WERI-Rb-1 (cell line): Measurements from ENCODE around the gene CLCNKA.
A peak's percentile ranks its signal among the peaks of the same experiment; 100 is the strongest.

Experiments used
- DNase-seq: peaks from one replicate; pipeline ENCODE4 v3.0.0-alpha.2; 2020
- H3K27ac ChIP-seq: fragments of 250-450 bp; sonication (Bioruptor Pico); 2 replicates; pipeline ENCODE4 v1.5.1; 2020; ENCODE audit warnings: mild to moderate bottlenecking, moderate library complexity
- H3K27me3 ChIP-seq: fragments of 250-450 bp; sonication (Bioruptor Pico); 2 replicates; pipeline ENCODE4 v1.5.1; 2021; ENCODE audit warnings: mild to moderate bottlenecking, low read depth, moderate library complexity; ENCODE audit not compliant: insufficient read depth, severe bottlenecking
- H3K36me3 ChIP-seq: fragments of 250-450 bp; sonication (Bioruptor Pico); 2 replicates; pipeline ENCODE4 v1.5.1; 2020; ENCODE audit warnings: mild to moderate bottlenecking, moderate library complexity
- H3K4me3 ChIP-seq: 2 replicates; pipeline ENCODE4 v1.5.1; 2011; ENCODE audit warnings: low read depth, mild to moderate bottlenecking, control low read depth, low read length
- H3K9me3 ChIP-seq: fragments of 250-450 bp; sonication (Bioruptor Pico); 2 replicates; pipeline ENCODE4 v1.5.1; 2021; ENCODE audit warnings: mild to moderate bottlenecking, moderate library complexity; ENCODE audit not compliant: severe bottlenecking
- TF ChIP-seq, protein P1 (sequence below): IDR thresholded peaks from 2 replicates; pipeline ENCODE4 v1.5.1; 2011; ENCODE audit warnings: low read depth, mild to moderate bottlenecking, control low read depth, inconsistent platforms, low read length

The CLCNKA gene

GRCh38 chr1:16076865-16077238 lies 55.0 kb downstream of the CLCNKA start:
- H3K9me3 ChIP-seq: no peaks in the 10 kb centered on the region
- no peaks in the 10 kb centered on the region for H3K36me3 ChIP-seq
- TF ChIP-seq, protein P1, sequence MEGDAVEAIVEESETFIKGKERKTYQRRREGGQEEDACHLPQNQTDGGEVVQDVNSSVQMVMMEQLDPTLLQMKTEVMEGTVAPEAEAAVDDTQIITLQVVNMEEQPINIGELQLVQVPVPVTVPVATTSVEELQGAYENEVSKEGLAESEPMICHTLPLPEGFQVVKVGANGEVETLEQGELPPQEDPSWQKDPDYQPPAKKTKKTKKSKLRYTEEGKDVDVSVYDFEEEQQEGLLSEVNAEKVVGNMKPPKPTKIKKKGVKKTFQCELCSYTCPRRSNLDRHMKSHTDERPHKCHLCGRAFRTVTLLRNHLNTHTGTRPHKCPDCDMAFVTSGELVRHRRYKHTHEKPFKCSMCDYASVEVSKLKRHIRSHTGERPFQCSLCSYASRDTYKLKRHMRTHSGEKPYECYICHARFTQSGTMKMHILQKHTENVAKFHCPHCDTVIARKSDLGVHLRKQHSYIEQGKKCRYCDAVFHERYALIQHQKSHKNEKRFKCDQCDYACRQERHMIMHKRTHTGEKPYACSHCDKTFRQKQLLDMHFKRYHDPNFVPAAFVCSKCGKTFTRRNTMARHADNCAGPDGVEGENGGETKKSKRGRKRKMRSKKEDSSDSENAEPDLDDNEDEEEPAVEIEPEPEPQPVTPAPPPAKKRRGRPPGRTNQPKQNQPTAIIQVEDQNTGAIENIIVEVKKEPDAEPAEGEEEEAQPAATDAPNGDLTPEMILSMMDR: no peak
- peak; percentile 58 for DNase-seq
- H3K27ac ChIP-seq: no peak overlapping the region
- no peak overlapping the region for H3K4me3 ChIP-seq
- no peaks in the 10 kb centered on the region for H3K27me3 ChIP-seq

DNA sequence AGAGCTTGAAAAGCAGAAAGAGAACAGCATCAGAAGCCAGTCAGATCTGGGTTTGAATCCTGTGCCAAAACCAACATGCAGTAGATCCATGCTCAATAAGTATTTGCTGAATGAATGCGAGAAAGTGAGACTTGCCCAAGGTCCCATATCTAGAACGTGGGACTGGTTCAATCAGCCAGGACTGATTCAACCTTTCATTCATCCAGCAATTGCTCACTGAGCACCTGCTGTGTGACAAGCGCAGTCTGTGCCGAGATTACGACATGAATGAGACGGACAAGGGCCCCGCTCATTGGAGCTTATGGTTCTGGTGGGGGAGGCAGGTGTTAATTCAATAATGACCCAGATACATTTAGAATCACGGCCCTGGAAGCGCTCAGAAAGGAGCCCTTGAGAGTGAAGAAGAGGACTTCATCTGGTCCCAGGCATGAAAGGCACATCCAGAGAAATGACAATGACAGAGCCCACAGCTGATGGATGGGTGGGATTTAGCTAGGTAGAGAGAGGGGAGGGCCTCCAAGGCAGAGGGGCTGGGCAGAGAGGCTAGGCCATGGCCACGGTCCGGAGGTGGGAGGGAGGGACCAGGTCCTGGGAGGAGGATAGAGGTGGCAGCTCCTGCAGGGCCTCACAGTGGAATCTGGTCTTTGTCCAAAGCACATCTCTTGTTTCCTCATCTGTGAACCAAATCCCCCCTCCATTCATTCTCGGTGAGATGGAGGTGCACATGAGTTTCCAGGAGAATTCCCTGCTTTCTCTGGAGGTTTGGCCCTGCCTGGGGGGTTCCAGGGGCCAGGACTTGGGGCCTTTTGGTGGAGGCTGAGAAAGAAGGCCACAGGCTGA lies 55.8 kb downstream of the CLCNKA start:
- Histone ChIP-seq H3K36me3 (no peaks in the 10 kb centered on the region), H3K27me3 (no peaks in the 10 kb centered on the region), H3K9me3 (no peaks in the 10 kb centered on the region), H3K27ac (no peak overlapping the region), H3K4me3 (no peak overlapping the region)
- no peak for DNase-seq
- TF ChIP-seq, protein P1: no peak

DNA sequence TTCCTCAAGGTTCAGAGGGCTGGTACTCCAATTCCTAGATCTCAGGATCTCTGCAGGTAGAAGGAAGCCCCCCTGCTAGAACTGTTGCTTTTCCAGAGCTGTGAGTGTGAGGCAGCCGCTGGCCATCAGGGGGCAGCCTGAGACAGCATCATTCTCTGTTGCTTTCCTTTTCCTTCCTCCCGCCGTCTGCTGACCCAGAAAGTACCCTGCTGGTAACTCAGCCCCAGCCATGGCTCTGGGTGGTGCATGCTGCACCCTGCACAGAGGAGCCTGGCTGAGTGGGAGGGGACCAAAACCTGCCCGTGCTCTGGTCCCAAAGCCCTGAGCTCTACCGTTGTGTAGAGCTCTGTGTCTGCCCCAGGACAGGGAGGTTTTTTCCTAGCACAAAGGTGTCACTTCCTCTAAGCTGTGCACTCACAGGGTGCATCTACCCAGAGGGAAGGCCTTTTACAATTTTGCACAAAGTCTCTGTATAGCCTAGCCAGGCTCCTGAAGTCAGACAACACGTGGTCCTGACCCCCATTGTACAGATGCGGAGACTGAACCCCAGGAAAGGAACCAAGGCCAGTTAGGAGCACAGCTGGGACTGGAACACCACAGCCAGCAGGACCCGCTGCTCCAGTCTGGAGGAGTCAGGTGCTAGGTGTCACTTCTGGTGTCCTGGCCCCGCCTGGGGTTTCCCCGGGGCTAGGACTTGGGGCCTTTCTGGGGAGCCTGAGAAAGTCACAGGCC lies 57.3 kb downstream of the CLCNKA start:
- Histone ChIP-seq H3K27ac (no peak overlapping the region), H3K9me3 (no peaks in the 10 kb centered on the region), H3K36me3 (no peaks in the 10 kb centered on the region), H3K27me3 (no peaks in the 10 kb centered on the region), H3K4me3 (no peak overlapping the region)
- TF ChIP-seq, protein P1: peak; percentile 95
- DNase-seq: peak; percentile 79

GRCh38 chr1:16080422-16081150 lies 58.8 kb downstream of the CLCNKA start:
- H3K27me3 ChIP-seq: no peaks in the 10 kb centered on the region
- TF ChIP-seq, protein P1: no peak
- no peak overlapping the region for H3K4me3 ChIP-seq
- H3K36me3 ChIP-seq: no peaks in the 10 kb centered on the region
- H3K9me3 ChIP-seq: no peaks in the 10 kb centered on the region
- no peak for DNase-seq
- no peak overlapping the region for H3K27ac ChIP-seq

DNA sequence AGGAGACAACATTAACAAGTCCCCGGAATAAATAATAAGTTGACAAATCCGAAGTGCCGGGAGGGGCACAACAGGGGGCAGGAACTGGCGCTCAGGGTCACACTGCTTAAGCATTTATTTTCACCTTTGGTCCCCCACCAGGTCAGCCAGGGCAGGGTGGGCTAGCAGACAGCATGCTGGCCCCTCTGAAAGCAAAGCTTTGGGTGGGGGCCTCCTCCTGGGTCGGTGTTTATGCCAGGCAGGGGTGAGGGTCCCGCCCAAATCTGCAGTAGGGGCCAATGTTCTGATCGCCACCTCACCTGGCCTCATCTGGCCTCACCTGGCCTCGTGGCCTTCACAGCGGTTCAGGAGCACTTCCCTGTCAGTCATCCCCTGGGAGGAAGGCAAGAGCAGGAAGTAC lies 59.8 kb downstream of the CLCNKA start:
- Histone ChIP-seq H3K27me3 (no peaks in the 10 kb centered on the region), H3K36me3 (no peaks in the 10 kb centered on the region), H3K27ac (no peak overlapping the region), H3K4me3 (no peak overlapping the region), H3K9me3 (no peaks in the 10 kb centered on the region)
- no peak for DNase-seq
- TF ChIP-seq, protein P1: no peak
